BJ (cell line): ENCODE data around the gene CHCHD6. TPM values are rescaled to one million over a fixed set of nuclear protein-coding genes. Genes with fewer than 3 reads are reported as not detected.

Source experiments
- CTCF ChIA-PET: fragments of 350-600 bp; formaldehyde crosslinking; extraction: SDS; loops from one replicate; lab custom pipeline; 2021; ENCODE audit warnings: antibody characterized with exemption, inconsistent platforms; lab: Yijun Ruan, JAX
- POLR2A ChIA-PET: fragments of 300-600 bp; sonication (Branson Sonifier 250); formaldehyde crosslinking; extraction: SDS; loops from one replicate; lab custom pipeline; 2021; ENCODE audit warnings: antibody characterized with exemption; lab: Charles Lee
- DNase-seq: peaks from one replicate; pipeline ENCODE4 v3.0.0-alpha.2; 2011; ENCODE audit warnings: low read depth
- H3K27me3 ChIP-seq: 2 replicates; pipeline ENCODE4 v1.6.0; 2011; ENCODE audit warnings: low read length; ENCODE audit not compliant: control insufficient read depth, insufficient read depth
- H3K36me3 ChIP-seq: 2 replicates; pipeline ENCODE4 v1.5.1; 2011; ENCODE audit warnings: low read length; ENCODE audit not compliant: control insufficient read depth, insufficient read depth
- H3K4me3 ChIP-seq: 2 replicates; pipeline ENCODE4 v1.5.1; 2011; ENCODE audit warnings: low read depth, mild to moderate bottlenecking, control low read depth, low read length
- polyA plus RNA-seq: library from polyadenylated mRNA; depleted of rRNA; stranded (reverse); fragments of >200 nt; gene quantifications from 2 replicates; pipeline ENCODE4 v1.2.3, GENCODE V29; 2011
- TF ChIP-seq, protein P1 (sequence below): IDR thresholded peaks from 2 replicates; pipeline ENCODE4 v1.5.1; 2011; ENCODE audit warnings: low read depth, mild to moderate bottlenecking, control low read depth, inconsistent platforms, low read length, moderate library complexity; ENCODE audit not compliant: insufficient read depth

CHCHD6 gene
- polyA plus RNA-seq, 1 experiment, result 23.7 TPM

DNA sequence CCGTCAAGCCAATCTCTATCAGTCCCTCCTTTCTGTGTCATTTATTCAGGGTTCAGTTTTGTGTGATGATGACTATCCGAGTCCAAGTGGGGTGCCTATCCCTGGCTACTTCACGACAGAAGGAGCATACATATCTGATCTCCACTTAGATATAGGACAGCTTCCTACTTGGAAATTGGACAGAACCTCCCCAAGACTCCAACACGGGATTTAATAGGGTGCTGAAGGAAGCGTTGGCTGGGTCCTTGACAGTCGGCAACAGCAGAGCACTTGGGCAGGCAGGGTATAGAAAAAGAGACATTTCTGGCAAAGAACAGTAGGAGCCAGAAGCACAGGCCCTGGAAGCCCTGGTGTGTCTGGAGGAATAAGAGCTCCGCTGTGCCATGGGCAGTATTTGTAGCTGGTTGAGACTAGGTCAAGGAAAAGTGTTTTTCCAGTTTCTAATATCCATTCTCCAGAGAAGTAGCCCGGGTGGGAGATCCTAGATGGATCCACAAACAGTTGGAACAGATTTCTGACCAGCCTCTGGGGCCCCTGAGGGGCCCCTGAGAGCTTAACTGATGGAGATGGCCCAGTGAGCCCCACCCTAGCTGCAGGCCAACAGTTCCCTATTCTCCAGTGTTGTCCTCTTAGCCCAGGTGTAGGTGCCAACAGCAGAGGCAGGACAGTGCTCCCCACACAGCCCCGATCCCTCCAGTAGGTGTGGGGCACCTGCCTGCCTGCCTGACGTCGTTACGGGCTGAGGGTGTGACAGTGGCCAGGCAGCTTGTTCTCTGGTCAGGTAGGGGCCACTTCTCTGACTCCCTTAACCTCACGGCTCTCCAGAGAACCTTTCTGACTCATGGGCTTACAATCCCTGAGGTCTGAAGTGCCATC, 130.8 kb downstream of the CHCHD6 start:
- TF ChIP-seq, protein P1, sequence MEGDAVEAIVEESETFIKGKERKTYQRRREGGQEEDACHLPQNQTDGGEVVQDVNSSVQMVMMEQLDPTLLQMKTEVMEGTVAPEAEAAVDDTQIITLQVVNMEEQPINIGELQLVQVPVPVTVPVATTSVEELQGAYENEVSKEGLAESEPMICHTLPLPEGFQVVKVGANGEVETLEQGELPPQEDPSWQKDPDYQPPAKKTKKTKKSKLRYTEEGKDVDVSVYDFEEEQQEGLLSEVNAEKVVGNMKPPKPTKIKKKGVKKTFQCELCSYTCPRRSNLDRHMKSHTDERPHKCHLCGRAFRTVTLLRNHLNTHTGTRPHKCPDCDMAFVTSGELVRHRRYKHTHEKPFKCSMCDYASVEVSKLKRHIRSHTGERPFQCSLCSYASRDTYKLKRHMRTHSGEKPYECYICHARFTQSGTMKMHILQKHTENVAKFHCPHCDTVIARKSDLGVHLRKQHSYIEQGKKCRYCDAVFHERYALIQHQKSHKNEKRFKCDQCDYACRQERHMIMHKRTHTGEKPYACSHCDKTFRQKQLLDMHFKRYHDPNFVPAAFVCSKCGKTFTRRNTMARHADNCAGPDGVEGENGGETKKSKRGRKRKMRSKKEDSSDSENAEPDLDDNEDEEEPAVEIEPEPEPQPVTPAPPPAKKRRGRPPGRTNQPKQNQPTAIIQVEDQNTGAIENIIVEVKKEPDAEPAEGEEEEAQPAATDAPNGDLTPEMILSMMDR, result no peak
- CTCF ChIA-PET, result interaction anchor here (0.9 to 2.4 kb wide), 5 partner anchors 9 to 148 kb away, joined by 3 to 9 read pairs (median 6); partner anchors contain the start of gene PLXNA1
- Histone ChIP-seq H3K4me3 (no peak overlapping the region), H3K36me3 (no peaks in the 10 kb centered on the region), H3K27me3 (no peaks in the 10 kb centered on the region)
- DNase-seq, result no peak
- POLR2A ChIA-PET, result no interaction called here

GRCh38 chr3:126835472-126836219, 131.6 kb downstream of the CHCHD6 start:
- TF ChIP-seq, protein P1, result peak; percentile 53
- Histone ChIP-seq H3K4me3 (no peak overlapping the region), H3K27me3 (no peaks in the 10 kb centered on the region), H3K36me3 (no peaks in the 10 kb centered on the region)
- POLR2A ChIA-PET, result interaction anchor here (0.6 kb wide), 1 partner anchor 18 kb away, joined by 3 read pairs; no protein-coding TSS in a partner anchor
- CTCF ChIA-PET, result interaction anchor here (0.9 to 2.4 kb wide), 10 partner anchors 8 to 157 kb away, joined by 3 to 9 read pairs (median 5); partner anchors contain the start of gene PLXNA1
- DNase-seq, result peak; percentile 20

- POLR2A ChIA-PET, result no interaction called here
- TF ChIP-seq, protein P1, result no peak
- H3K4me3 ChIP-seq, result no peak overlapping the region
- no peak for DNase-seq
- no peaks in the 10 kb centered on the region for H3K27me3 ChIP-seq
- CTCF ChIA-PET, result interaction anchor here (0.9 to 2.4 kb wide), 10 partner anchors 8 to 158 kb away, joined by 3 to 9 read pairs (median 5); partner anchors contain the start of gene PLXNA1
- H3K36me3 ChIP-seq, result no peaks in the 10 kb centered on the region
Observed at GRCh38 chr3:126836220-126836860, 132.3 kb downstream of the CHCHD6 start.

DNA sequence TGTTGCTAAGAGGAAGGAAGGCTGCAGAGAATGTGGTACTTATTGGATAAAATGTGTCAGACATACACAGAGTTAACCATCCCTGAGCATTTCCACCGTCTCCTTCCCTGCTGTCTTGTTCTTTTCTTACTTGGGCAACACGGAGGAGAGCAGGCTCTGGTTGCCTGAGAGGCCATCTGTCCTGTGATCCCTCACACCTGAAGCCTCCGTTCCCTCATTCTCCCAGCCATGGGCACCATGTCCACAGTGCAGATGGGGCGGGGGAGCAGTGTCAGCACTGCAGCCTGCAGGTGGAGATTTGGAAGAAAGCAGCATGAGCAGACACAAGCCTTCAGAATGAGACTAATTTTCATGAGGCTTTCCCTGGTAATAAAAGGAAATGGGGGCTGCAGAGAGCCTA, 133.7 kb downstream of the CHCHD6 start:
- TF ChIP-seq, protein P1, result no peak
- POLR2A ChIA-PET, result no interaction called here
- CTCF ChIA-PET, result no interaction called here

More for the DNA sequence above, 133.7 kb downstream of the CHCHD6 start:
- Histone ChIP-seq H3K27me3 (no peaks in the 10 kb centered on the region), H3K4me3 (no peak overlapping the region), H3K36me3 (no peaks in the 10 kb centered on the region)
- DNase-seq, result no peak
